ENCODE measurements around the gene ABRAXAS1.

ABRAXAS1 gene

DNA sequence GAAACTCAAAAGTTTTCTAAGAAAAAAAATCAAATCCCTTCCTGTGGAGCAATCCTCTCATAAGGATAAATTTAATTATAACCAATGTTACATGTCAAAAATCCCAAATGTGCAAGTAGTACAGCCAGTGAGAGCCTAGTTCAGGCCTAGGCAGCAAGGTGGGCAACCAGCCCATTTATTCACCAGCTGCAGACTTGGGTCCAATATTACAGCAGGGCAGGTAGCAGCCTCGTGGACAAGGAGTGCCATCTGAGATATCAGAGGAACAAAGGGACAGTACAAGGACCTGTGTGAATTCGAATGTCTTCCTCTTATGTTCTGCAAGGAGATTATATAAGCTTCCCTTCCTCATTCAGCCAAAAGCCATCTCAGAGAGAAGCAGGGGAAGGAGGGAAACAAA, 35.9 kb downstream of the ABRAXAS1 start:
- no peak for DNase-seq

DNA sequence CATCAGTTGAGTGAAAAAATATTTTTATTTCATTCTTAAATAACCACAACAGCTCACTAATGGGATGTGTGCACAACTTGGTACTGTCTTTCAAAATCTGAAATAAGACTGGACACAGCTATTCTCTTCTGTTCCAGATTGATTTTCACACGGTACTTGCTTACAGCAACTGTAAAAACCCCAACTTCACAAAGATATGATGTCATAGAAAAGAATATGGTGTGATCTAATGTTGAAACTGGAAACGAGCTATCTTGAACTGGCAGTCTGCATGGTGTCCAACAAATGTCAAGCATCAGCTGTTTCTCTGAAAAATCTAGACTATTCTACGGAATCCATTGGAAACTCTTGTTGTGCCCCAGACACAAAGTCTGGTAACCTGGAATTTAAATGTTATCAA, 44.0 kb downstream of the ABRAXAS1 start:
- DNase-seq: no peak

DNA sequence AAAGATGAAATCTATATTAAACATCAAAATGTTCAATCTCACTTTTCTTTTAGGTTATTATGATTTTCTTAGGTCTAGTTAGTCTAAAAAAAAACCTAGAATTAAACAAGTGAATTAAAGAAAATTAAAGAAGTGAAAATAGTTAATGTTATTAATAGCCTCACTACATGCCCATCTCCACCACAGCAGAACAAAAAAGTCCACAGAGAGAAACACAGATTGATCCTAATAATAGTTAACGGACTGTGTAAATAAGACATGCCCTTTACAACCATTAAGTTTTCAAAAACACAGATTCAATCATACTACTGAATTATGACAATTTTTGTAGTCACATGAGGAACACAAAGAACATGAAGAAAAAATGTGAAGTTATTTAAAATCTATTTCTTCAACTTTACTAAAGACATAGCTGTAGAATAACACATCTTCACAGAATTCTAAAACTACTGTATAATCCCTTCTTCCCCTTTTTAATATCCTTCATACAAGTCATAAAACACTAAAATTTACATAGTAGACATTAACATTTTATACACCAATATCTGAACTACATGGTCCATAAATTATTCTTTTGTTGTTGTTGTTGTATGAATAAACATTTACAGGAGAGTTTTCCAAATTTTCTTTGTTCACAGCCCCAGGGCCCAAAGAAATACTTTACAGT, 44.6 kb downstream of the ABRAXAS1 start:
- DNase-seq: no peak

DNA sequence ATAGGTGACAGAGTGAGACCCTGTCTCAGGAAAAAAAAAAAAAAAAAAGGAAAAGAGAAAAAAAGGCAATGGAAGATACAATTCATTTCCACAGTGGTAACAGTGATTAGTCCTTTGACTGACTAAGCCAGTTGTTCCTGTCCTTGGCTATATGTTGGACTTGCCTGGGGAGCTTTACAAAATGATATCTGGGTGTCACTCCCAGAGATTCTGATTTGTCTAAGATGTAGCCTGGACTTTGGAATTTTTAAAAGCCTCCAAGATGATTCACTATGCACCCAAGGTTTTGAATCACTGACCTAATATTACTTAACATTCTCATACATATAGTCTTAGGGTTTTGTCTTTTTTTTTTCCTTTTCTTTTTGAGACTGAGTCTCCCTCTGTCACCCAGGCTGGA, 46.2 kb downstream of the ABRAXAS1 start:
- DNase-seq: no peak

DNA sequence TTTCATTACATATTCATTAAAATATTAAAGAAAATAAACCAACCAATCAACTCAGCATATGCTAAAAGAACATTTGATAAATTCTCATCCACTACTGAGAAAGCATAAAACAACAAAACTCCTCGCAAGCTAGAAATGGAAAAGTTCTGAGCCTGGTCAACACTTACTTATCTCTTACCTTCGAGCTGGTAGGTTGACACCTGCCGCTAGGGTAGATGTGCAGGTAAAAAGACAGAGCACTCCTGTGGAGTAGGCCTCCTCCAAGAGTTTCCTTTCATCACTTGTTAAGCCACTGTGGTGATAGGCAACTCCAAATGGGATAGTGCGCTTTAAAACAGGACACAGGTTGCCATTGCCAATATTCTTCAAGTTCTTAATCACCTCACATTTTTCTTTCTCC, 48.2 kb downstream of the ABRAXAS1 start:
- no peak for DNase-seq

DNA sequence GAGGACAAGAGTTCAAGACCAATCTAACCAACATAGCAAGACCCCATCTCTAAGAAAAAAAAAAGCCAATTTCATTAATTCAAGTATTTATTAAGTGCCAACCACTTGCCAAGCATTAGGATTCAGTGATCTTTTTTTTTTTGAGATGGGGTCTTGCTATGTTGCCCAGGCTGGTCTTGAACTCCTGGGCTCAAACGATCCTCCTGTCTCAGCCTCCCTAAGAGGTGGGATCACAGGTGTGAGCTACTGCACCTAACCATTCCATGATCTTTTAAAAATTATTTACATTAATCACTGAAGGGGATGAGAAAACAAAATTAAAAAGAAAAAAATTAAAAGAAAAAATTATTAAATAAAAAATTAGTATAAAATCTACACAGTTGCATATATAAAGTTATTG, 53.7 kb downstream of the ABRAXAS1 start:
- no peak for DNase-seq

DNA sequence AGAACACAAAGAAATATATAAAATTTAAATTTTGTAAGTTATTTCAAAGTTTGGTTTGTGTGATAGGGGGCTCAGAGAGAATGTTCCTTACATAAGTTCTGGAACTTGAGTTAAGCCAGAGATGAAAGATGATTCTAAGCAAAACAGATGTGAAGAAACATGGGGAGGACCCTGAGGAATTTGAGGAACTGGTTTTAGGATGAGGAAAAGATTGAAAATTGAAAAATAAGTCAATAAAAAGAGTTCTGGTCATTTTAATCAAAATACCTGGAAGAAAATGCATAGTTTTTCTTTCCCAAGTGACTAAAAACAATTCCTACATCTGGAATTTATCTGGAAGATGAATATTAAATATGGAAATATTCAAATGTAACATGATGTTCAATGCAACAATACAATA, 66.7 kb downstream of the ABRAXAS1 start:
- no peak for DNase-seq

DNA sequence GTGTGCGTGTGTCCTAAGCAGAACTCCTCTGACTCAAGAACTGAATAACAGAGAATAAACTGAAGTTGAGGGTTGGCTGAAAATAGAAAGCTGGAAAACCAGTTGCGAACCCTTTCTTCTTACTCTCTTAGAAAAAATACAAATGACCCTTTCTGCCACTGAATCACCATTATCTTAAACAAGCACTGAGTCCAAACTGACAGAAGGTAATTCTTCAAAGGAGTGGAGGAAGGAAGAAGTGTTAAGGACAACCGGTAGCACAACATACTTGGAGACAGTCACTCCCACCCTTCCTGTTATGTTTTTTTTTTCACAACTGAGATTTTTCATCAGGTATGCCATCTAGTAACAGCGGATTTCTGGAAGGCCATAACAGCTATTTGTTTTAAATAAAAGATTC, 67.3 kb downstream of the ABRAXAS1 start:
- DNase-seq: no peak

DNA sequence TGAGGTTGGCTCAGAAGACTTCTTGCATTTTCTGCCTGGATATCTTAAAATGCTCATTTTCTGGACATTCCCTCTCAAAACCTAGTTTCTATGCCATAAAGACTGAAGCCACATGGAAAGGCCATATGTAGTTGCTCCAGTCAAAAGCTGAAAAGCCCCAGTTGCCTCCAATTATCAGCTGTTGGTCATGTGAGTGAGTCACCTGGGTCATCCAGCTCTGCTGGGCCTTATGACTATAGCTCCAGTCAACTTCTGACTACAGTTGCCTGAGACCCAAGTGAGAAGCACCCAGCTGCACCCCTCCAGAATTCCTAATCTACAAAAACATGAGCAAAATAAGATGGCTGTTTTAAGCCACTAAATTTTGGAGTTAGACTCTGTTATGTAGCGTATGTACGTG, 71.2 kb downstream of the ABRAXAS1 start:
- no peak for DNase-seq
